ENCODE measurements around the gene NBAS.
"Not testable (repeated sequence)": the region's sequence is repeated elsewhere in the genome, so short reads cannot be mapped to it uniquely, and the experiment has no call there.

Gene NBAS

GRCh38 chr2:15543541-15543940 lies 17.6 kb downstream of the NBAS start:
- no peak overlapping the region for H3K4me3 ChIP-seq (ENCODE audit: severe bottlenecking)
- no peaks in the 10 kb centered on the region for H3K27me3 ChIP-seq (ENCODE audit: insufficient read depth, poor library complexity, severe bottlenecking)
- no peaks in the 10 kb centered on the region for H3K9me3 ChIP-seq (ENCODE audit: severe bottlenecking)
- ATAC-seq (ENCODE audit: low read depth), result no peak
- H3K4me1 ChIP-seq (ENCODE audit: insufficient read depth, poor library complexity, severe bottlenecking), result no peaks in the 10 kb centered on the region
- H3K36me3 ChIP-seq (ENCODE audit: low read depth), result peaks cover 12% of the 10 kb centered on the region; the same call in 1 of the 2 replicates
- TF ChIP-seq CTCF (IDR thresholded peaks at IDR 0.05; ENCODE audit: poor library complexity, severe bottlenecking), result no peak
- DNase-seq (ENCODE audit: low spot score), result no peak
- H3K27ac ChIP-seq (ENCODE audit: poor library complexity, severe bottlenecking), result no peak overlapping the region

- Histone ChIP-seq H3K27me3 (ENCODE audit: insufficient read depth, poor library complexity, severe bottlenecking) (no peaks in the 10 kb centered on the region), H3K4me1 (ENCODE audit: insufficient read depth, poor library complexity, severe bottlenecking) (no peaks in the 10 kb centered on the region), H3K9me3 (ENCODE audit: severe bottlenecking) (no peaks in the 10 kb centered on the region), H3K4me3 (ENCODE audit: severe bottlenecking) (no peak overlapping the region), H3K27ac (ENCODE audit: poor library complexity, severe bottlenecking) (no peak overlapping the region), H3K36me3 (ENCODE audit: low read depth) (peaks cover 8% of the 10 kb centered on the region; the same call in 1 of the 2 replicates)
- no peak for ATAC-seq (ENCODE audit: low read depth)
- TF ChIP-seq CTCF (IDR thresholded peaks at IDR 0.05; ENCODE audit: poor library complexity, severe bottlenecking), result no peak
- no peak for DNase-seq (ENCODE audit: low spot score)
Measured at GRCh38 chr2:15543053-15543452, 18.1 kb downstream of the NBAS start.

GRCh38 chr2:15542269-15542668 lies 18.9 kb downstream of the NBAS start:
- not testable (repeated sequence) for H3K4me1 ChIP-seq (ENCODE audit: insufficient read depth, poor library complexity, severe bottlenecking); H3K36me3 ChIP-seq (ENCODE audit: low read depth); ATAC-seq (ENCODE audit: low read depth); H3K27ac ChIP-seq (ENCODE audit: poor library complexity, severe bottlenecking); H3K9me3 ChIP-seq (ENCODE audit: severe bottlenecking); H3K27me3 ChIP-seq (ENCODE audit: insufficient read depth, poor library complexity, severe bottlenecking); DNase-seq (ENCODE audit: low spot score); H3K4me3 ChIP-seq (ENCODE audit: severe bottlenecking)

GRCh38 chr2:15540523-15540922 lies 20.6 kb downstream of the NBAS start:
- not testable (repeated sequence) for H3K36me3 ChIP-seq (ENCODE audit: low read depth); ATAC-seq (ENCODE audit: low read depth); H3K27me3 ChIP-seq (ENCODE audit: insufficient read depth, poor library complexity, severe bottlenecking); H3K4me1 ChIP-seq (ENCODE audit: insufficient read depth, poor library complexity, severe bottlenecking); H3K4me3 ChIP-seq (ENCODE audit: severe bottlenecking); H3K27ac ChIP-seq (ENCODE audit: poor library complexity, severe bottlenecking); H3K9me3 ChIP-seq (ENCODE audit: severe bottlenecking); DNase-seq (ENCODE audit: low spot score)

GRCh38 chr2:15539999-15540398 lies 21.1 kb downstream of the NBAS start:
- no peak for ATAC-seq (ENCODE audit: low read depth)
- Histone ChIP-seq H3K27ac (ENCODE audit: poor library complexity, severe bottlenecking) (no peak overlapping the region), H3K4me3 (ENCODE audit: severe bottlenecking) (no peak overlapping the region), H3K27me3 (ENCODE audit: insufficient read depth, poor library complexity, severe bottlenecking) (no peaks in the 10 kb centered on the region), H3K36me3 (ENCODE audit: low read depth) (peaks cover 6% of the 10 kb centered on the region), H3K4me1 (ENCODE audit: insufficient read depth, poor library complexity, severe bottlenecking) (no peaks in the 10 kb centered on the region), H3K9me3 (ENCODE audit: severe bottlenecking) (no peaks in the 10 kb centered on the region)
- TF ChIP-seq CTCF (IDR thresholded peaks at IDR 0.05; ENCODE audit: poor library complexity, severe bottlenecking), result no peak
- no peak for DNase-seq (ENCODE audit: low spot score)

GRCh38 chr2:15538792-15539191 lies 22.3 kb downstream of the NBAS start:
- Histone ChIP-seq H3K4me3 (ENCODE audit: severe bottlenecking) (no peak overlapping the region), H3K4me1 (ENCODE audit: insufficient read depth, poor library complexity, severe bottlenecking) (no peaks in the 10 kb centered on the region), H3K27me3 (ENCODE audit: insufficient read depth, poor library complexity, severe bottlenecking) (no peaks in the 10 kb centered on the region), H3K9me3 (ENCODE audit: severe bottlenecking) (no peaks in the 10 kb centered on the region), H3K36me3 (ENCODE audit: low read depth) (peaks cover 13% of the 10 kb centered on the region), H3K27ac (ENCODE audit: poor library complexity, severe bottlenecking) (no peak overlapping the region)
- TF ChIP-seq CTCF (IDR thresholded peaks at IDR 0.05; ENCODE audit: poor library complexity, severe bottlenecking), result no peak
- ATAC-seq (ENCODE audit: low read depth), result no peak
- DNase-seq (ENCODE audit: low spot score), result no peak
